Adipocyte (in vitro differentiated cells): ENCODE measurements around the gene OR2V1.
"Not testable (repeated sequence)": the region's sequence is repeated elsewhere in the genome, so short reads cannot be mapped to it uniquely, and the experiment has no call there.

Source experiments
- DNase-seq: peaks from one replicate; pipeline ENCODE4 v3.0.0-alpha.2; 2015; ENCODE audit warnings: low read depth
- H3K27me3 ChIP-seq: replicated peaks from 2 replicates; pipeline ENCODE4 v1.7.0; 2013; ENCODE audit warnings: mild to moderate bottlenecking, low read length, moderate library complexity; ENCODE audit not compliant: control insufficient read depth, insufficient read depth
- H3K36me3 ChIP-seq: 2 replicates; pipeline ENCODE4 v1.7.0; 2013; ENCODE audit warnings: low read length, mild to moderate bottlenecking, moderate library complexity; ENCODE audit not compliant: control insufficient read depth, insufficient read depth, severe bottlenecking
- H3K4me1 ChIP-seq: 2 replicates; pipeline ENCODE4 v1.7.0; 2013; ENCODE audit warnings: mild to moderate bottlenecking, low read length, moderate library complexity; ENCODE audit not compliant: control insufficient read depth, insufficient read depth
- H3K4me3 ChIP-seq: 2 replicates; pipeline ENCODE4 v1.7.0; 2013; ENCODE audit warnings: mild to moderate bottlenecking, low read length, moderate library complexity
- H3K9ac ChIP-seq: 2 replicates; pipeline ENCODE4 v1.7.0; 2013; ENCODE audit warnings: mild to moderate bottlenecking, low read length, moderate library complexity
- H3K9me3 ChIP-seq: 2 replicates; pipeline ENCODE4 v1.7.0; 2013; ENCODE audit warnings: mild to moderate bottlenecking, low read length, moderate library complexity; ENCODE audit not compliant: control insufficient read depth

OR2V1 gene

DNA sequence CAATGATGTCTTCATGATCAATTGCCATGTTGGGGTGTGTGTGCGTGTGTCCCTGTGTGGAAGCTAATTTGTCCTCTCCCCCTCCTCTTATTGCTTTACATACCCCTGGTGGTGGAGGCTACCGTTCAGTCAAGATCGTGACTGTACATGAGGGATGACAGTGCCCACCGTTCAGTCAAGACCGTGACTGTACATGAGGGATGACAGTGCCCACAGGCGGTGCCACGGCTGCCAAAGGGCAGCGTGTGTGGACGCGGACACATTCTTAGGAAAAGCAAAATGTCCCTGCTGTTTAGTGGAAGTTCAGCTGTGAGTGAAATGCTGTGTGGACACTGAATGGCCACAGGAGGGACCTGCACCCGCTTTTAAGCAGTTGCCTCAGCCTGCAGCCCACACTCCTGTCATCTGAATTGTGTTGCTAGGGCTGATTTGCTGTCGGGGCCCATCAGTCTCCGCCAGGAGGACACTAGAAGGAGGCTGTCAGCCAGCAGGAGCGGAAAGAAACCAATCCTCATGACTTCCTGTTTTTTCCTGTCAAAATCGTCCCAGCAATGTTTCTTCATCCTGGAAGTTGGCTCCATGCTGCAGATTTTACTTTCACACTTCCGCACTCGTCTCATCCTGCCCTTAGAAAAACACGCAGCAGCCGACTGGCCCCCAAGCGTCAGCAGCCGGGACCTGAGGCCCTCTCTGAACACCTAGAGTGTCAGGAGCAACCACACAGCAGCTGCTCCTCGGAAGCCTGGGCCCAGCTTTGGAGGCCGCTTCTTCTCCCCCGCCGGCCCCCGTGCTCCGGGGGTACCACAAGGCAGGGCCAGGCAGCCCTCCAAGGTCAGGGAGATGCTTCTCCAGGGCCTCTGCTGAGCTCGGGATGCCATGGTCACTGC lies 9.1 kb downstream of the OR2V1 start:
- no peak overlapping the region for H3K4me3 ChIP-seq
- peaks cover 4% of the 10 kb centered on the region for H3K27me3 ChIP-seq
- DNase-seq = no peak
- peaks cover 14% of the 10 kb centered on the region for H3K4me1 ChIP-seq
- no peak overlapping the region for H3K9ac ChIP-seq
- no peaks in the 10 kb centered on the region for H3K36me3 ChIP-seq
- no peaks in the 10 kb centered on the region for H3K9me3 ChIP-seq

DNA sequence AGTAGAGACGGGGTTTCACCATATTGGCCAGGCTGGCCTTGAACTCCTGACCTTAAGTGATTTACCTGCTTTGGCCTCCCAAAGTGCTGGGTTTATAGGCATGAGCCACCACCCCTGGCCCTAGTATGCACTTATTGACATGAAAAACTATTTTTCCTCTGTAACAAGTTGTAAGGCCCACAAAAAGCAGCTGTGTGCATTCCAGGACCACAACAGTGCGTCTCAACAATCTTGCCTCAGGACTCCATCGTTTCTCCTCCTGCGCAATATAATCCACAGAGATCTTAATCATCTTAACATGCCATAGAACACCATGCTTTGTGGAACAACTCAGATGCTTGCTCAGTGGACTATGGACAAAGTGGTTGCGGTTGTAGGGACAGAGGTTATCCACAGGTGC lies 10.2 kb downstream of the OR2V1 start:
- no peaks in the 10 kb centered on the region for H3K27me3 ChIP-seq
- H3K9me3 ChIP-seq = no peaks in the 10 kb centered on the region
- H3K4me1 ChIP-seq = peaks cover 14% of the 10 kb centered on the region
- no peaks in the 10 kb centered on the region for H3K36me3 ChIP-seq
- DNase-seq = no peak
- H3K4me3 ChIP-seq = no peak overlapping the region
- H3K9ac ChIP-seq = no peak overlapping the region

DNA sequence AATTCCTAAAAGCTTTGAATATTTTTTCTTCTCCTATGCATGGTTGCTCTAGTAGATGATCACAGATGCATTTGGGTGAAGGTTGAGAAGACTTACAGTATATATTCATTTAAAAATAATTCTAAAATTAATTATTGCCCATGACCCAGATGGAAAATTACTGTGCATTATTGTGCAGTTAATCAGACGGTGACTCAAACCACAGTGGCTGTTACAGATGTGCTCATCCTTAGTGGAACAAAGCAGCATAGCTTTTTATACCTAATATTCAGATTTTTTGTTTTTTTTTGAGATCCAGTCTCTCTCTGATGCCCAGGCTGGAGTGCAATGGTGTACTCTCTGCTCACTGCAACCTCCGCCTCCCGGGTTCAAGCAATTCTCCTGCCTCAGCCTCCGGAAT lies 10.7 kb downstream of the OR2V1 start:
- Histone ChIP-seq H3K36me3 (no peaks in the 10 kb centered on the region), H3K4me3 (no peak overlapping the region), H3K9ac (no peak overlapping the region), H3K27me3 (peaks cover 3% of the 10 kb centered on the region), H3K4me1 (peaks cover 17% of the 10 kb centered on the region), H3K9me3 (no peaks in the 10 kb centered on the region)
- DNase-seq = peak; percentile 22

DNA sequence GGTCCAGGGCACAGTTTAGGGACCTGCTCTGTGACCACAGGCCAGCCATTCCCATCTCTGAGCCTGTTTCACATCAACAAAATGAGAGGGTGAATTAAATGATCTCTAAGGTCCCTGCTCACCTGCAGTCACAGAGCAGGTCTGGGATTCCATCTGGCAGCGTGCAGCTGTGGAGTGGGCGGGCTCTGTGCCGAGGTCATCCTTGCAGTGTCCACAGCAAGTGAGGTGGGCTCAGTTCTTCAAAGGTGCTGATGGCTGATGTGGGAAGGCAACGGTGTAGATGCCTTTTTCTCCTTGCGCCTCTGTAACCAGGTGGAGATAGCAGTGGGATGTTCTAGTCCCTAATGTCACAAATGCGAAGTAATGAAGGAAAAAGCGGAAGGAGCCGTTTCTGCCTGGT lies 11.9 kb downstream of the OR2V1 start:
- Histone ChIP-seq H3K4me3 (no peak overlapping the region), H3K4me1 (peaks cover 23% of the 10 kb centered on the region), H3K36me3 (no peaks in the 10 kb centered on the region), H3K9ac (no peak overlapping the region), H3K9me3 (no peaks in the 10 kb centered on the region), H3K27me3 (peaks cover 5% of the 10 kb centered on the region)
- no peak for DNase-seq

DNA sequence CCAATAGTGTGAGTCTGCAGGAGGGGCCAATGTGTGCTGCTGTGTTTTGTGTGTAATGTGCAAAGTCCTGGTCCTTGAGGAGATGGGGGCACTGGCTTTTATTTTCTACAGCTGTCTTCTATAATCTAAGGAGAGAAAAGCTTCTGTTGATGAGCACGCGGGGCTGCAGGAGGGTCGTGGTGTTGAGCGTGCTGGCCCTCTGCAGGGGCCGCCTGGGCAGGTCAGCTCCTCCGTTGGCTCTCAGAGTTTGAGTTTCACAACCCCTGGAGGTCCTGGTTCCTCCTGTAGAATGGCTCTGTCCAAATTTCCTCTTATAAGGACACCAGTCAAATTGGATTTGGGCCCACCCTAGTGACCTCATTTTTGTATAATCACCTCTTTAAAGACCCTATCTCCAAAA lies 12.6 kb downstream of the OR2V1 start:
- no peaks in the 10 kb centered on the region for H3K36me3 ChIP-seq
- peaks cover 5% of the 10 kb centered on the region for H3K27me3 ChIP-seq
- H3K4me1 ChIP-seq = peaks cover 23% of the 10 kb centered on the region
- no peak overlapping the region for H3K4me3 ChIP-seq
- no peak for DNase-seq
- no peak overlapping the region for H3K9ac ChIP-seq
- no peaks in the 10 kb centered on the region for H3K9me3 ChIP-seq

DNA sequence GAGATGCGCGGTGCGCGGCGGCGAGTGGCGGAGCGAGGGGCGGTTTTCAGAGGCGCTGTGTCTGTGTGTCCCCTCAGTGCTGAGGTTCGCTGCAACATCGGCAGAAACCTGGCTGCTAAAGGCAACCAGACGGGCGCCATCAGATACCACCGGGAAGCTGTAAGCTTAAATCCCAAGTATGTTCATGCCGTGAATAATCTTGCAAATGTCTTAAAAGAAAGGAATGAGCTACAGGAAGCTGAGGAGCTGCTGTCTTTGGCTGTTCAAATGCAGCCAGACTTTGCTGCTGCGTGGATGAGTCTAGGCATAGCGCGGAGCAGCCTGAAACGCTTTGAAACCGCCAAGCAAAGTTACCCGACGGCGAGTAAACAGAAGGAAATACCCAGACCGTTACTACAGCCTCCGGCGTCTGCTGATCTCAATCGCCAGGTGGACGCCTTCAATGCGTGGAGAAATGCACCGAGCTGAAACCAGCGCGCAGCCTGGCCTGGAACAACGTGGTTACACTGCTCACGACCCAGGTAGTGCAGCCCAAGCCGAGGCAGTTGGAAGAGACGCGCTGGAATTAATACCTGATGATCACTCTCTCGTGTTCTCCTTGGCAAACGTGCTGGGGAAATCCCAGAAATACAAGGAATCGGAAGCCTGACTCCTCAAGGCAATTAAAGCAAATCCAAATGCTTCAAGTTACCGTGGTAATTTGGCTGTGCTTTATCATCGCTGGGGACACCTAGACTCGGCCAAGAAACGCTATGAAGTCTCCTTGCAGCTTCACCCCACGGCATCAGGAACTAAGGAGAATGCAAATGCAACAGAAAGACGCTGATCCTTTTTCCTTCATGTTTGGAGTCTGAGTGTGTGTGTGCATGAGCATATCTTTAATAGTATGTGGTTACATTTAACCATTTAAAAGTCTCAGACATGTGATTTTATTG lies 15.9 kb downstream of the OR2V1 start:
- peak; percentile 54 for DNase-seq
- no peaks in the 10 kb centered on the region for H3K36me3 ChIP-seq
- H3K27me3 ChIP-seq = peaks cover 28% of the 10 kb centered on the region
- H3K9me3 ChIP-seq = no peaks in the 10 kb centered on the region
- no peak overlapping the region for H3K9ac ChIP-seq
- peaks cover 12% of the 10 kb centered on the region for H3K4me1 ChIP-seq
- peak overlapping the region; percentile 53 for H3K4me3 ChIP-seq

DNA sequence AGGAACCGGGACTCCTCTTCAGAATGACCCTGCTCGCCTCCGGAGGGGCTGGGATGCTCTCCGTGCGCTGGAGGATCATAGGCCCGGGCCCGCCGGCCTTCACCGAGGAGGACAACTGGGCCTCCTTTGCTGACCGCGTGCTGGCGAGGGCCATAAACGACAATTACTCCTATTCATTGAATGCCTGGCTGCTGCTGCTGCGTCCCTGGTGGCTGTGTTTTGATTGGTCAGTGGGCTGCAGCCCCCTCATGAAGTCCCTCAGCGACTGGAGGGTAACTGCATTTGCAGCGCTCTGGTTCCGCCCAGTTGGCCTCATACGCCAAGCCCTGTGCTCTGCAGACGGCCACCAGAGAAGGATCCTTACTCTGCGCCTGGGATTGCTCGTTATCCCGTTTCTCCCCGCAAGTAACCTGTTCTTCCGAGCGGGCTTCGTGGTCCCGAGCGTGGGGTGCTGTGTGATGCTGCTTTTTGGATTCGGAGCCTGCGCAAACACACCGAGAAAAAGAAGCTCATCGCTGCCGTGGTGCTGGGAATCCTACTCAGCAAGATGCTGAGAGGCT lies 16.6 kb downstream of the OR2V1 start:
- H3K27me3 ChIP-seq = peaks cover 34% of the 10 kb centered on the region
- H3K9me3 ChIP-seq = no peaks in the 10 kb centered on the region
- H3K4me1 ChIP-seq = peaks cover 9% of the 10 kb centered on the region

DNA sequence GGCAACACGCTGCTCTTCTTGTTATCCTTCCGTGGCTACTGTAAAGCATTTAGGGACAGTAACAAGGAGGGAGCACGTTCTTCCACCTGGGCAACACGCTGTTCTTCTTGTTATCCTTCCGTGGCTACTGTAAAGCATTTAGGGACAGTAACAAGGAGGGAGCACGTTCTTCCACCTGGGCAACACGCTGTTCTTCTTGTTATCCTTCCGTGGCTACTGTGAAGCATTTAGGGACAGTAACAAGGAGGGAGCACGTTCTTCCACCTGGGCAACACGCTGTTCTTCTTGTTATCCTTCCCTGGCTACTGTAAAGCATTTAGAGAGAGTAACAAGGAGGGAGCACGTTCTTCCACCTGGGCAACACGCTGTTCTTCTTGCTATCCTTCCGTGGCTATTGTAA lies 17.4 kb downstream of the OR2V1 start:
- not testable (repeated sequence) for DNase-seq, H3K4me3 ChIP-seq, H3K4me1 ChIP-seq, H3K9ac ChIP-seq, H3K9me3 ChIP-seq, H3K36me3 ChIP-seq
- peaks cover 42% of the 10 kb centered on the region for H3K27me3 ChIP-seq

More for the DNA sequence above, 16.6 kb downstream of the OR2V1 start:
- no peaks in the 10 kb centered on the region for H3K36me3 ChIP-seq
- peak overlapping the region; percentile 53 for H3K4me3 ChIP-seq
- no peak overlapping the region for H3K9ac ChIP-seq
- DNase-seq = no peak

DNA sequence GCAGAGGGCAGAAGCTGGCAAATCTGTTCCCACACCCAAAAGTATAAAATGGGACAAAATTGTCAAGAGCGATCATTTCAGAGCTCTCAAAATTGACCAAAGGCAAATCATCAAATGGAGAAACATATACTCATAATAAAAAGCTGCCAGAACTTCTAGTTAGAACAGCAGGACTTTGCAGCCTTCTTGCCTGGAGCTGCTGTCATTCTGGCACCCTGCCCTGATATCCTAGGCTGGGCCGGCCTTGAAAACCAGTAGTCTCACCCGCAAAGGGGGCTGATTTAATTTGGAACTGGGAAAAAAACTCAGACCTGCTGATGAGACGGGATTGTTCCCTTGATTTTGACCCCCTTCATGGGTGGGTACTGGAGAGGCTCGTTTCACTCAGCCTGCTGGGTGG lies 18.5 kb downstream of the OR2V1 start:
- Histone ChIP-seq H3K4me1 (peaks cover 9% of the 10 kb centered on the region), H3K27me3 (peaks cover 53% of the 10 kb centered on the region), H3K9me3 (no peaks in the 10 kb centered on the region), H3K9ac (no peak overlapping the region), H3K36me3 (no peaks in the 10 kb centered on the region), H3K4me3 (no peak overlapping the region)
- no peak for DNase-seq

DNA sequence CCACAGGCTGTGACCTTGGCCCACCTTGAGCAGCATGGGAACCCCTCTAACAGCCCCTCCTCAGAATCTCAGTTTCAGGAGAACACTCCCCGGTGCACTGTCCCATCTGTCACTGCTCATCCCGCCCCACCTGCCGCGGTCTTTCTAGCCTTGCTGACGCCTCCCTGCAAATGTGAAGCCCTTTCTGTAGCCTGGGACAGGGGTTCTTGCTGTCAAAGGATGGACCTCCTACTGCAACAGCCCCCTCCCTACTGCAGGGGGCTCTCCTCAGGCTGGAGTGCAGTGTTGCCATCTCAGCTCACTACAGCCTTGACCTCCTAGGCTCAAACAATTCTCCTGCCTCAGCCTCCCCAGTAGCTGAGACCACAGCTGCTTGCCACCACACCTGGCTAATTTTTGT lies 20.0 kb downstream of the OR2V1 start:
- H3K4me1 ChIP-seq = peaks cover 9% of the 10 kb centered on the region
- peaks cover 61% of the 10 kb centered on the region for H3K27me3 ChIP-seq

DNA sequence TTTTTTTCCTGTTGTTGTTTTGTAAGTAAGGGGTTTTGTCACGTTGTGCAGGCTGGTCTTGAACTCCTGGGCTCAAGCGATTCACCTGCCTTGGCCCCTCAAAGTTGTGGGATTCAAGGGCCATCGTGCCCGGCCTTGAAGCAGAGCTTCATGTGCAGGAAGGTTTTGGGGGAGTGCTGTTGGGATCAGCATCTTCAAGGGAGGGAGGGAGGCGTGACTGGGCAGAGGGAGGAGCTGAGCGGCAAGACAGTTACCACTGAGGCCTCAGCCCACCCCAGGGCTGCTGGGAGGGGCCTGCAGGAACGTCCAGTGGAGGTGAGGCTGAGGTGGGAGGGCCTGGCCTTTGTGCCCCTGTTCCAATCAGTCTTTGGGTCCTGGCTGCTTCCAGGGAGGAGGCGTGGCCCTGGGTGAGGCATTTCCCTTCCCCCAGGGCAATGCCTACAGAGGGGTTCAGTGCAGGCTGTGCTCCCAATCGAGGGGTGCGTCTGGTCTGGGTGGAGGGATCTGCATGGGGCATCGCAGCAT lies 21.4 kb downstream of the OR2V1 start:
- no peak for DNase-seq
- Histone ChIP-seq H3K4me3 (no peak overlapping the region), H3K4me1 (no peaks in the 10 kb centered on the region), H3K9me3 (no peaks in the 10 kb centered on the region), H3K36me3 (no peaks in the 10 kb centered on the region), H3K9ac (no peak overlapping the region), H3K27me3 (peaks cover 56% of the 10 kb centered on the region)

More for the DNA sequence above, 20.0 kb downstream of the OR2V1 start:
- no peak for DNase-seq
- Histone ChIP-seq H3K4me3 (no peak overlapping the region), H3K36me3 (no peaks in the 10 kb centered on the region), H3K9ac (no peak overlapping the region), H3K9me3 (no peaks in the 10 kb centered on the region)
